SK-N-SH treated with all-trans-retinoic acid at 6 μM for 48 hours (cell line): ENCODE measurements around the gene CRMP1.

Source experiments
- ARNTL ChIP-seq: fragments of 450-650 bp; formaldehyde crosslinking; IDR thresholded peaks from 2 replicates; pipeline ENCODE4 v1.5.0; 2020; ENCODE audit warnings: low read depth, mild to moderate bottlenecking, moderate library complexity, borderline replicate concordance
- ESRRG ChIP-seq: fragments of 250-450 bp; sonication (Bioruptor Pico); IDR thresholded peaks from 2 replicates; pipeline ENCODE4 v1.6.1; 2021; ENCODE audit warnings: mild to moderate bottlenecking
- GLIS3 ChIP-seq: fragments of 250-450 bp; sonication (Bioruptor Pico); IDR thresholded peaks from 2 replicates; pipeline ENCODE4 v1.5.0; 2020; ENCODE audit warnings: mild to moderate bottlenecking, moderate library complexity
- PATZ1 ChIP-seq: fragments of 250-450 bp; sonication (Bioruptor Pico); IDR thresholded peaks from 2 replicates; pipeline ENCODE4 v1.8.0; 2020; ENCODE audit warnings: mild to moderate bottlenecking, moderate library complexity, borderline replicate concordance
- PPARA ChIP-seq: fragments of 250-450 bp; sonication (Bioruptor Pico); IDR thresholded peaks from 2 replicates; pipeline ENCODE4 v1.5.0; 2020; ENCODE audit warnings: mild to moderate bottlenecking, borderline replicate concordance
- RARB ChIP-seq: fragments of 250-450 bp; sonication (Bioruptor Pico); IDR thresholded peaks from 2 replicates; pipeline ENCODE4 v1.8.0; 2021; ENCODE audit warnings: mild to moderate bottlenecking, moderate library complexity
- SNAI2 ChIP-seq: fragments of 250-450 bp; sonication (Bioruptor Pico); IDR thresholded peaks from 2 replicates; pipeline ENCODE4 v1.5.0; 2020; ENCODE audit warnings: mild to moderate bottlenecking, moderate library complexity
- TOX ChIP-seq: fragments of 250-450 bp; sonication (Bioruptor Pico); IDR thresholded peaks from 2 replicates; pipeline ENCODE4 v1.8.0; 2021; ENCODE audit warnings: mild to moderate bottlenecking, moderate library complexity, borderline replicate concordance
- ZNF70 ChIP-seq: fragments of 450-650 bp; formaldehyde crosslinking; IDR thresholded peaks from 2 replicates; pipeline ENCODE4 v1.5.0; 2020; ENCODE audit warnings: mild to moderate bottlenecking, moderate library complexity
- TF ChIP-seq, protein P1 (sequence below): fragments of 250-450 bp; sonication (Bioruptor Pico); IDR thresholded peaks from 2 replicates; pipeline ENCODE4 v1.5.1; 2021; ENCODE audit warnings: mild to moderate bottlenecking, moderate library complexity

- TF ChIP-seq PATZ1 (CRISPR knock-in tag), result no peak
- TF ChIP-seq, protein P1, sequence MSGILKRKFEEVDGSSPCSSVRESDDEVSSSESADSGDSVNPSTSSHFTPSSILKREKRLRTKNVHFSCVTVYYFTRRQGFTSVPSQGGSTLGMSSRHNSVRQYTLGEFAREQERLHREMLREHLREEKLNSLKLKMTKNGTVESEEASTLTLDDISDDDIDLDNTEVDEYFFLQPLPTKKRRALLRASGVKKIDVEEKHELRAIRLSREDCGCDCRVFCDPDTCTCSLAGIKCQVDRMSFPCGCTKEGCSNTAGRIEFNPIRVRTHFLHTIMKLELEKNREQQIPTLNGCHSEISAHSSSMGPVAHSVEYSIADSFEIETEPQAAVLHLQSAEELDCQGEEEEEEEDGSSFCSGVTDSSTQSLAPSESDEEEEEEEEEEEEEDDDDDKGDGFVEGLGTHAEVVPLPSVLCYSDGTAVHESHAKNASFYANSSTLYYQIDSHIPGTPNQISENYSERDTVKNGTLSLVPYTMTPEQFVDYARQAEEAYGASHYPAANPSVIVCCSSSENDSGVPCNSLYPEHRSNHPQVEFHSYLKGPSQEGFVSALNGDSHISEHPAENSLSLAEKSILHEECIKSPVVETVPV (CRISPR knock-in tag), result no peak
- no peak for TF ChIP-seq PPARA (CRISPR knock-in tag)
- TF ChIP-seq ARNTL (CRISPR knock-in tag), result no peak
- no peak for TF ChIP-seq TOX
- no peak for TF ChIP-seq RARB
- no peak for TF ChIP-seq SNAI2 (CRISPR knock-in tag)
- no peak for TF ChIP-seq ZNF70
- no peak for TF ChIP-seq GLIS3
- TF ChIP-seq ESRRG (CRISPR knock-in tag), result no peak
Observed at GRCh38 chr4:5928274-5928673, 35.4 kb upstream of the CRMP1 start.
